ENCODE measurements around the gene NUMB. TPM values are rescaled to one million over a fixed set of nuclear protein-coding genes. Genes with fewer than 3 reads are reported as not detected.

The NUMB gene
- total and polyA plus RNA-seq, 2 of the 13 experiments (the other 11 are each of a cell fraction or from before 2014, with no cell fraction given), result 20.3 to 71.1 TPM

DNA sequence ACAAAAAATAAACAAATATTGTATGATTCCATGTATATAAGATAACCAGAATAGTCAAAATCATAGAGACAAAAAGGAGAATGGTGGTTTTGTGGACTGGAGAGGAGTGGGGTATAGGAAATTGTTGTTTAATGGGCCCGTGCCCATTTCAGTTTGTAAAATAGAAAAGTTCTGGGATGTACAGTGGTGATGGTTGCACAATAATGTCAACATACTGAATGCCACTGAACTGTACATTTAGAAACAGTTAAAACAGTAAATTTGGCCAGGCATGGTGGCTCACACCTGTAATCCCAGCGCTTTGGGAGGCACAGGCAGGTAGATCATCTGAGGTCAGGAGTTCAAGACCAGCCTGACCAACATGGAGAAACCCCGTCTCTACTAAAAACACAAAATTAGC, 40.1 kb downstream of the NUMB start (continued):
- TF ChIP-seq RXRA (CRISPR knock-in tag; IDR thresholded peaks at IDR 0.05) (no peak), SNRNP70 (IDR thresholded peaks at IDR 0.05; ENCODE audit: low read depth, low read length) (no peak), ZNF737 (CRISPR knock-in tag; IDR thresholded peaks at IDR 0.05; ENCODE audit: borderline replicate concordance) (no peak), PTBP1 (IDR thresholded peaks at IDR 0.05; ENCODE audit: low read depth, low read length, poor library complexity, severe bottlenecking) (no peak), ZNF720 (CRISPR knock-in tag; IDR thresholded peaks at IDR 0.05) (no peak), ZNF496 (CRISPR knock-in tag; IDR thresholded peaks at IDR 0.05; ENCODE audit: insufficient replicate concordance) (no peak), PPARG (CRISPR knock-in tag; conservative IDR thresholded peaks at IDR 0.05) (no peak), TAF1 (CRISPR knock-in tag; IDR thresholded peaks at IDR 0.05) (no peak), ATRX (CRISPR knock-in tag; IDR thresholded peaks at IDR 0.05; ENCODE audit: borderline replicate concordance) (no peak), MAZ (IDR thresholded peaks at IDR 0.05; ENCODE audit: borderline replicate concordance, low read depth, low read length) (no peak), MAZ (CRISPR knock-in tag; IDR thresholded peaks at IDR 0.05; ENCODE audit: low read depth) (no peak), ZFP36 (IDR thresholded peaks at IDR 0.05; ENCODE audit: borderline replicate concordance, low read depth, low read length, partially characterized antibody) (no peak), FOXA3 (CRISPR knock-in tag; IDR thresholded peaks at IDR 0.05) (0 out of 2 replicates have a peak, but pooled peaks have one; percentile 26)
- TF ChIP-seq, protein P1, sequence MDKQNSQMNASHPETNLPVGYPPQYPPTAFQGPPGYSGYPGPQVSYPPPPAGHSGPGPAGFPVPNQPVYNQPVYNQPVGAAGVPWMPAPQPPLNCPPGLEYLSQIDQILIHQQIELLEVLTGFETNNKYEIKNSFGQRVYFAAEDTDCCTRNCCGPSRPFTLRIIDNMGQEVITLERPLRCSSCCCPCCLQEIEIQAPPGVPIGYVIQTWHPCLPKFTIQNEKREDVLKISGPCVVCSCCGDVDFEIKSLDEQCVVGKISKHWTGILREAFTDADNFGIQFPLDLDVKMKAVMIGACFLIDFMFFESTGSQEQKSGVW (CRISPR knock-in tag; IDR thresholded peaks at IDR 0.05; ENCODE audit: borderline replicate concordance), result no peak
- TF ChIP-seq, protein P2, sequence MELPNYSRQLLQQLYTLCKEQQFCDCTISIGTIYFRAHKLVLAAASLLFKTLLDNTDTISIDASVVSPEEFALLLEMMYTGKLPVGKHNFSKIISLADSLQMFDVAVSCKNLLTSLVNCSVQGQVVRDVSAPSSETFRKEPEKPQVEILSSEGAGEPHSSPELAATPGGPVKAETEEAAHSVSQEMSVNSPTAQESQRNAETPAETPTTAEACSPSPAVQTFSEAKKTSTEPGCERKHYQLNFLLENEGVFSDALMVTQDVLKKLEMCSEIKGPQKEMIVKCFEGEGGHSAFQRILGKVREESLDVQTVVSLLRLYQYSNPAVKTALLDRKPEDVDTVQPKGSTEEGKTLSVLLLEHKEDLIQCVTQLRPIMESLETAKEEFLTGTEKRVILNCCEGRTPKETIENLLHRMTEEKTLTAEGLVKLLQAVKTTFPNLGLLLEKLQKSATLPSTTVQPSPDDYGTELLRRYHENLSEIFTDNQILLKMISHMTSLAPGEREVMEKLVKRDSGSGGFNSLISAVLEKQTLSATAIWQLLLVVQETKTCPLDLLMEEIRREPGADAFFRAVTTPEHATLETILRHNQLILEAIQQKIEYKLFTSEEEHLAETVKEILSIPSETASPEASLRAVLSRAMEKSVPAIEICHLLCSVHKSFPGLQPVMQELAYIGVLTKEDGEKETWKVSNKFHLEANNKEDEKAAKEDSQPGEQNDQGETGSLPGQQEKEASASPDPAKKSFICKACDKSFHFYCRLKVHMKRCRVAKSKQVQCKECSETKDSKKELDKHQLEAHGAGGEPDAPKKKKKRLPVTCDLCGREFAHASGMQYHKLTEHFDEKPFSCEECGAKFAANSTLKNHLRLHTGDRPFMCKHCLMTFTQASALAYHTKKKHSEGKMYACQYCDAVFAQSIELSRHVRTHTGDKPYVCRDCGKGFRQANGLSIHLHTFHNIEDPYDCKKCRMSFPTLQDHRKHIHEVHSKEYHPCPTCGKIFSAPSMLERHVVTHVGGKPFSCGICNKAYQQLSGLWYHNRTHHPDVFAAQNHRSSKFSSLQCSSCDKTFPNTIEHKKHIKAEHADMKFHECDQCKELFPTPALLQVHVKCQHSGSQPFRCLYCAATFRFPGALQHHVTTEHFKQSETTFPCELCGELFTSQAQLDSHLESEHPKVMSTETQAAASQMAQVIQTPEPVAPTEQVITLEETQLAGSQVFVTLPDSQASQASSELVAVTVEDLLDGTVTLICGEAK (IDR thresholded peaks at IDR 0.05), result no peak
- TF ChIP-seq, protein P2 (CRISPR knock-in tag; IDR thresholded peaks at IDR 0.05), result no peak
- TF ChIP-seq, protein P3, sequence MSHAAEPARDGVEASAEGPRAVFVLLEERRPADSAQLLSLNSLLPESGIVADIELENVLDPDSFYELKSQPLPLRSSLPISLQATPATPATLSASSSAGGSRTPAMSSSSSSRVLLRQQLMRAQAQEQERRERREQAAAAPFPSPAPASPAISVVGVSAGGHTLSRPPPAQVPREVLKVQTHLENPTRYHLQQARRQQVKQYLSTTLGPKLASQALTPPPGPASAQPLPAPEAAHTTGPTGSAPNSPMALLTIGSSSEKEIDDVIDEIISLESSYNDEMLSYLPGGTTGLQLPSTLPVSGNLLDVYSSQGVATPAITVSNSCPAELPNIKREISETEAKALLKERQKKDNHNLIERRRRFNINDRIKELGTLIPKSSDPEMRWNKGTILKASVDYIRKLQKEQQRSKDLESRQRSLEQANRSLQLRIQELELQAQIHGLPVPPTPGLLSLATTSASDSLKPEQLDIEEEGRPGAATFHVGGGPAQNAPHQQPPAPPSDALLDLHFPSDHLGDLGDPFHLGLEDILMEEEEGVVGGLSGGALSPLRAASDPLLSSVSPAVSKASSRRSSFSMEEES (CRISPR knock-in tag; IDR thresholded peaks at IDR 0.05), result no peak
- TF ChIP-seq, protein P4, sequence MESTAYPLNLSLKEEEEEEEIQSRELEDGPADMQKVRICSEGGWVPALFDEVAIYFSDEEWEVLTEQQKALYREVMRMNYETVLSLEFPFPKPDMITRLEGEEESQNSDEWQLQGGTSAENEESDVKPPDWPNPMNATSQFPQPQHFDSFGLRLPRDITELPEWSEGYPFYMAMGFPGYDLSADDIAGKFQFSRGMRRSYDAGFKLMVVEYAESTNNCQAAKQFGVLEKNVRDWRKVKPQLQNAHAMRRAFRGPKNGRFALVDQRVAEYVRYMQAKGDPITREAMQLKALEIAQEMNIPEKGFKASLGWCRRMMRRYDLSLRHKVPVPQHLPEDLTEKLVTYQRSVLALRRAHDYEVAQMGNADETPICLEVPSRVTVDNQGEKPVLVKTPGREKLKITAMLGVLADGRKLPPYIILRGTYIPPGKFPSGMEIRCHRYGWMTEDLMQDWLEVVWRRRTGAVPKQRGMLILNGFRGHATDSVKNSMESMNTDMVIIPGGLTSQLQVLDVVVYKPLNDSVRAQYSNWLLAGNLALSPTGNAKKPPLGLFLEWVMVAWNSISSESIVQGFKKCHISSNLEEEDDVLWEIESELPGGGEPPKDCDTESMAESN (CRISPR knock-in tag; conservative IDR thresholded peaks at IDR 0.05), result no peak
